Measurements from ENCODE around the gene MILR1. TPM values are rescaled to one million over a fixed set of nuclear protein-coding genes. Genes with fewer than 3 reads are reported as not detected.
A peak's percentile ranks its signal among the peaks of the same experiment; 100 is the strongest.
"Not testable (repeated sequence)": the region's sequence is repeated elsewhere in the genome, so short reads cannot be mapped to it uniquely, and the experiment has no call there.

MILR1 gene
- total RNA-seq, 1 experiment from 2014 or later = not detected

DNA sequence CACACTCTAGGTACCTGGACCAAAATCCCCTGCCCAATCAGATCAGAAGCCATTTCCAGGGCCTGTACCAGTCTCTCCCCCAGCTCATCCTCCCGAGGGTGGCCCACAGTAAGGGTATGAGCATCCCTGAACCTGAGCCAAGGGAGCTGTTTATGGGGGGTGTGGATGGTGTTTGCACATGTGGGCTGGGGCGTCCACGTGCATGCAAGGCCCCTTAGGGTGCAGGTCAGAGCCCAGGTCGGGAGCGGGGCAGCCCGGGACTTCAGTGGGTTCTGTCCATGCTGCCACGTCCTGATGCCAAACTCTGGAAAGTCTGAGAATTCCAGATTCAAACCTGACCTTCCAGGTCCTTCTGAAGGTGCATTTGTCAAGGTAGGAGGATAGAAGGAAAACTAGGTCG is 9.8 kb downstream of the MILR1 start (continued):
- TF ChIP-seq, protein P1, sequence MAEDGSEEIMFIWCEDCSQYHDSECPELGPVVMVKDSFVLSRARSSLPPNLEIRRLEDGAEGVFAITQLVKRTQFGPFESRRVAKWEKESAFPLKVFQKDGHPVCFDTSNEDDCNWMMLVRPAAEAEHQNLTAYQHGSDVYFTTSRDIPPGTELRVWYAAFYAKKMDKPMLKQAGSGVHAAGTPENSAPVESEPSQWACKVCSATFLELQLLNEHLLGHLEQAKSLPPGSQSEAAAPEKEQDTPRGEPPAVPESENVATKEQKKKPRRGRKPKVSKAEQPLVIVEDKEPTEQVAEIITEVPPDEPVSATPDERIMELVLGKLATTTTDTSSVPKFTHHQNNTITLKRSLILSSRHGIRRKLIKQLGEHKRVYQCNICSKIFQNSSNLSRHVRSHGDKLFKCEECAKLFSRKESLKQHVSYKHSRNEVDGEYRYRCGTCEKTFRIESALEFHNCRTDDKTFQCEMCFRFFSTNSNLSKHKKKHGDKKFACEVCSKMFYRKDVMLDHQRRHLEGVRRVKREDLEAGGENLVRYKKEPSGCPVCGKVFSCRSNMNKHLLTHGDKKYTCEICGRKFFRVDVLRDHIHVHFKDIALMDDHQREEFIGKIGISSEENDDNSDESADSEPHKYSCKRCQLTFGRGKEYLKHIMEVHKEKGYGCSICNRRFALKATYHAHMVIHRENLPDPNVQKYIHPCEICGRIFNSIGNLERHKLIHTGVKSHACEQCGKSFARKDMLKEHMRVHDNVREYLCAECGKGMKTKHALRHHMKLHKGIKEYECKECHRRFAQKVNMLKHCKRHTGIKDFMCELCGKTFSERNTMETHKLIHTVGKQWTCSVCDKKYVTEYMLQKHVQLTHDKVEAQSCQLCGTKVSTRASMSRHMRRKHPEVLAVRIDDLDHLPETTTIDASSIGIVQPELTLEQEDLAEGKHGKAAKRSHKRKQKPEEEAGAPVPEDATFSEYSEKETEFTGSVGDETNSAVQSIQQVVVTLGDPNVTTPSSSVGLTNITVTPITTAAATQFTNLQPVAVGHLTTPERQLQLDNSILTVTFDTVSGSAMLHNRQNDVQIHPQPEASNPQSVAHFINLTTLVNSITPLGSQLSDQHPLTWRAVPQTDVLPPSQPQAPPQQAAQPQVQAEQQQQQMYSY (CRISPR knock-in tag; IDR thresholded peaks at IDR 0.05) = no peak

DNA sequence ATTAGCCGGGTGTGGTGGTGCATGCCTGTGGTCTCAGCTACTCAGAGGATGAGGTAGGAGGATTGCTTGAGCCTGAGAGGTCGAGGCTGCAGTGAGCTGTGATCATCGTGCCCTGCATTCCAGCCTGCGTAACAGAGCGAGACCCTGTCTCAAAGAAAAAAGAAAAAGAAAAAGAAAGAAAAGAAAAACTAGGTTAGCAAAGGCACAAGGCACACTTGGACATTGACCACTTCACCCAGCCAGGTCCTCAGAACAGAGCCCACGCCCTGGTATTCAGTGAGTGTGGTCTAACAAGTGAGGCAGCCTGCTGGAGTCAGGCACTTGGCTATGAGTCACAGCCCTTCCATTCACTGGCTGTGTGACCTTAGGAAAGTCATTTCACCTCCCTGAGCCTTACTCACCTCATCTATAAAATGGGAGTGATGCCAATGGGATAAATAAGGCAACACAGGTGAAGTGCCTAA is 10.4 kb downstream of the MILR1 start:
- TF ChIP-seq, protein P2, sequence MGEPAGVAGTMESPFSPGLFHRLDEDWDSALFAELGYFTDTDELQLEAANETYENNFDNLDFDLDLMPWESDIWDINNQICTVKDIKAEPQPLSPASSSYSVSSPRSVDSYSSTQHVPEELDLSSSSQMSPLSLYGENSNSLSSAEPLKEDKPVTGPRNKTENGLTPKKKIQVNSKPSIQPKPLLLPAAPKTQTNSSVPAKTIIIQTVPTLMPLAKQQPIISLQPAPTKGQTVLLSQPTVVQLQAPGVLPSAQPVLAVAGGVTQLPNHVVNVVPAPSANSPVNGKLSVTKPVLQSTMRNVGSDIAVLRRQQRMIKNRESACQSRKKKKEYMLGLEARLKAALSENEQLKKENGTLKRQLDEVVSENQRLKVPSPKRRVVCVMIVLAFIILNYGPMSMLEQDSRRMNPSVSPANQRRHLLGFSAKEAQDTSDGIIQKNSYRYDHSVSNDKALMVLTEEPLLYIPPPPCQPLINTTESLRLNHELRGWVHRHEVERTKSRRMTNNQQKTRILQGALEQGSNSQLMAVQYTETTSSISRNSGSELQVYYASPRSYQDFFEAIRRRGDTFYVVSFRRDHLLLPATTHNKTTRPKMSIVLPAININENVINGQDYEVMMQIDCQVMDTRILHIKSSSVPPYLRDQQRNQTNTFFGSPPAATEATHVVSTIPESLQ (CRISPR knock-in tag; IDR thresholded peaks at IDR 0.05) = no peak
- TF ChIP-seq, protein P3, sequence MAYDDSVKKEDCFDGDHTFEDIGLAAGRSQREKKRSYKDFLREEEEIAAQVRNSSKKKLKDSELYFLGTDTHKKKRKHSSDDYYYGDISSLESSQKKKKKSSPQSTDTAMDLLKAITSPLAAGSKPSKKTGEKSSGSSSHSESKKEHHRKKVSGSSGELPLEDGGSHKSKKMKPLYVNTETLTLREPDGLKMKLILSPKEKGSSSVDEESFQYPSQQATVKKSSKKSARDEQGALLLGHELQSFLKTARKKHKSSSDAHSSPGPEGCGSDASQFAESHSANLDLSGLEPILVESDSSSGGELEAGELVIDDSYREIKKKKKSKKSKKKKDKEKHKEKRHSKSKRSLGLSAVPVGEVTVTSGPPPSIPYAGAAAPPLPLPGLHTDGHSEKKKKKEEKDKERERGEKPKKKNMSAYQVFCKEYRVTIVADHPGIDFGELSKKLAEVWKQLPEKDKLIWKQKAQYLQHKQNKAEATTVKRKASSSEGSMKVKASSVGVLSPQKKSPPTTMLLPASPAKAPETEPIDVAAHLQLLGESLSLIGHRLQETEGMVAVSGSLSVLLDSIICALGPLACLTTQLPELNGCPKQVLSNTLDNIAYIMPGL (CRISPR knock-in tag; IDR thresholded peaks at IDR 0.05) = no peak
- no peak for TF ChIP-seq NFYB (CRISPR knock-in tag; conservative IDR thresholded peaks at IDR 0.05; ENCODE audit: low read depth)
- Mint-ChIP-seq H3K27ac (no peak overlapping the region; the same call in 1 of the 2 replicates), H3K9me3 (no peaks in the 10 kb centered on the region)

DNA sequence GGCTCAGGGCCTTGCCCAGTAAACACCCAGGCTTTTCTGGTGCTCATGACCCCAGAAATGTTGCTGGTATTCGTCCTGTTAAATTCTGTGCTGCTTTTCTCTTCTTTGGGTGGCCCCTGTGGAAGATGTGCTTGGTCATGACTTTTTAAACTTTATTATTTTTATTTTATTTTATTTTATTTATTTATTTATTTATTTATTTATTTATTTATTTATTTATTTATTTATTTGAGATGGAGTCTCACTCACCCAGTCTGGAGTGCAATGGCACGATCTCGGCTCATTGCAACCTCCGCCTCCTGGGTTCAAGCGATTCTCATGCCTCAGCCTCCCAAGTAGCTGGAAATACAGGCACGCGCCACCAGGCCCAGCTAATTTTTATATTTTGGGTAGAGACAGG is 10.9 kb downstream of the MILR1 start:
- not testable (repeated sequence) for H3K27me3 Mint-ChIP-seq (ENCODE audit: low read depth); H3K27ac Mint-ChIP-seq; H3K4me1 Mint-ChIP-seq

More for the DNA sequence above, 10.4 kb downstream of the MILR1 start:
- Mint-ChIP-seq H3K27me3 (ENCODE audit: low read depth) (no peaks in the 10 kb centered on the region), H3K4me1 (no peaks in the 10 kb centered on the region), H3K36me3 (no peaks in the 10 kb centered on the region), H3K4me3 (no peak overlapping the region)
- DNase-seq (ENCODE audit: low spot score) (no peak), ATAC-seq (no peak)
- ChIA-PET CTCF (interaction anchor here (1.5 kb wide), 1 partner anchor 41 kb away, joined by 3 read pairs; no protein-coding TSS in a partner anchor), POLR2A (no interaction called here)

DNA sequence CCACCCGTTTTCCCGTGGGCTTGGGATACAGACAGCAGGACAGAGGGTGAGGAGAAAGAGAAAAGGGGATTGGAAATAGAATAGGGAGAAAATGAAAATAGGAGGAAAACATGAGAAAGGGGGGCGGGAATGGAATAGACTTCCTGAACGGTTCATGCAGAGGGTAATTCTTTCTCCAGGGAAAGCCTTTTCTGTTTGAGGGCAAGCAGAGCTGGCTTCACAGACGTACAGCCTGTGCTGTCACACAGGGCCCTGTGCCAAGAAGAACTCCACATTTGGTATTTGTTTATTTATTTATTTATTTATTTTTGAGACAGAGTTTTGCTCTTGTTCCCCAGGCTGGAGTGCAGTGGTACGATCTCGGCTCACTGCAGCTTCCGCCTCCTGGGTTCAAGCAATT is 12.0 kb downstream of the MILR1 start:
- Mint-ChIP-seq H3K36me3 (no peaks in the 10 kb centered on the region), H3K9me3 (no peaks in the 10 kb centered on the region), H3K27me3 (ENCODE audit: low read depth) (no peaks in the 10 kb centered on the region), H3K4me1 (peaks cover 6% of the 10 kb centered on the region), H3K4me3 (no peak overlapping the region), H3K27ac (no peak overlapping the region)
- ATAC-seq = no peak
- POLR2A ChIA-PET = no interaction called here
- no peak for DNase-seq (ENCODE audit: low spot score)
- CTCF ChIA-PET = interaction anchor here (1.0 kb wide), 1 partner anchor 41 kb away, joined by 3 read pairs; no protein-coding TSS in a partner anchor
- TF ChIP-seq ZNF232 (CRISPR knock-in tag; IDR thresholded peaks at IDR 0.05) = no peak
- TF ChIP-seq OVOL2 (CRISPR knock-in tag; IDR thresholded peaks at IDR 0.05; ENCODE audit: borderline replicate concordance) = no peak
- TF ChIP-seq ZNF671 (CRISPR knock-in tag; IDR thresholded peaks at IDR 0.05) = no peak
- TF ChIP-seq IRF2 (CRISPR knock-in tag; IDR thresholded peaks at IDR 0.05; ENCODE audit: borderline replicate concordance, low read depth) = no peak
- TF ChIP-seq CREM (CRISPR knock-in tag; IDR thresholded peaks at IDR 0.05) = no peak
- TF ChIP-seq, protein P4, sequence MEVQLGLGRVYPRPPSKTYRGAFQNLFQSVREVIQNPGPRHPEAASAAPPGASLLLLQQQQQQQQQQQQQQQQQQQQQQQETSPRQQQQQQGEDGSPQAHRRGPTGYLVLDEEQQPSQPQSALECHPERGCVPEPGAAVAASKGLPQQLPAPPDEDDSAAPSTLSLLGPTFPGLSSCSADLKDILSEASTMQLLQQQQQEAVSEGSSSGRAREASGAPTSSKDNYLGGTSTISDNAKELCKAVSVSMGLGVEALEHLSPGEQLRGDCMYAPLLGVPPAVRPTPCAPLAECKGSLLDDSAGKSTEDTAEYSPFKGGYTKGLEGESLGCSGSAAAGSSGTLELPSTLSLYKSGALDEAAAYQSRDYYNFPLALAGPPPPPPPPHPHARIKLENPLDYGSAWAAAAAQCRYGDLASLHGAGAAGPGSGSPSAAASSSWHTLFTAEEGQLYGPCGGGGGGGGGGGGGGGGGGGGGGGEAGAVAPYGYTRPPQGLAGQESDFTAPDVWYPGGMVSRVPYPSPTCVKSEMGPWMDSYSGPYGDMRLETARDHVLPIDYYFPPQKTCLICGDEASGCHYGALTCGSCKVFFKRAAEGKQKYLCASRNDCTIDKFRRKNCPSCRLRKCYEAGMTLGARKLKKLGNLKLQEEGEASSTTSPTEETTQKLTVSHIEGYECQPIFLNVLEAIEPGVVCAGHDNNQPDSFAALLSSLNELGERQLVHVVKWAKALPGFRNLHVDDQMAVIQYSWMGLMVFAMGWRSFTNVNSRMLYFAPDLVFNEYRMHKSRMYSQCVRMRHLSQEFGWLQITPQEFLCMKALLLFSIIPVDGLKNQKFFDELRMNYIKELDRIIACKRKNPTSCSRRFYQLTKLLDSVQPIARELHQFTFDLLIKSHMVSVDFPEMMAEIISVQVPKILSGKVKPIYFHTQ (CRISPR knock-in tag; IDR thresholded peaks at IDR 0.05) = no peak
- no peak for TF ChIP-seq SOX15 (CRISPR knock-in tag; IDR thresholded peaks at IDR 0.05)
- no peak for TF ChIP-seq GABPB1 (CRISPR knock-in tag; IDR thresholded peaks at IDR 0.05)
- TF ChIP-seq GTF2I (CRISPR knock-in tag; conservative IDR thresholded peaks at IDR 0.05) = no peak
- no peak for TF ChIP-seq MXD4 (CRISPR knock-in tag; IDR thresholded peaks at IDR 0.05; ENCODE audit: borderline replicate concordance)
- TF ChIP-seq SP1 (CRISPR knock-in tag; conservative IDR thresholded peaks at IDR 0.05) = no peak
- TF ChIP-seq, protein P5, sequence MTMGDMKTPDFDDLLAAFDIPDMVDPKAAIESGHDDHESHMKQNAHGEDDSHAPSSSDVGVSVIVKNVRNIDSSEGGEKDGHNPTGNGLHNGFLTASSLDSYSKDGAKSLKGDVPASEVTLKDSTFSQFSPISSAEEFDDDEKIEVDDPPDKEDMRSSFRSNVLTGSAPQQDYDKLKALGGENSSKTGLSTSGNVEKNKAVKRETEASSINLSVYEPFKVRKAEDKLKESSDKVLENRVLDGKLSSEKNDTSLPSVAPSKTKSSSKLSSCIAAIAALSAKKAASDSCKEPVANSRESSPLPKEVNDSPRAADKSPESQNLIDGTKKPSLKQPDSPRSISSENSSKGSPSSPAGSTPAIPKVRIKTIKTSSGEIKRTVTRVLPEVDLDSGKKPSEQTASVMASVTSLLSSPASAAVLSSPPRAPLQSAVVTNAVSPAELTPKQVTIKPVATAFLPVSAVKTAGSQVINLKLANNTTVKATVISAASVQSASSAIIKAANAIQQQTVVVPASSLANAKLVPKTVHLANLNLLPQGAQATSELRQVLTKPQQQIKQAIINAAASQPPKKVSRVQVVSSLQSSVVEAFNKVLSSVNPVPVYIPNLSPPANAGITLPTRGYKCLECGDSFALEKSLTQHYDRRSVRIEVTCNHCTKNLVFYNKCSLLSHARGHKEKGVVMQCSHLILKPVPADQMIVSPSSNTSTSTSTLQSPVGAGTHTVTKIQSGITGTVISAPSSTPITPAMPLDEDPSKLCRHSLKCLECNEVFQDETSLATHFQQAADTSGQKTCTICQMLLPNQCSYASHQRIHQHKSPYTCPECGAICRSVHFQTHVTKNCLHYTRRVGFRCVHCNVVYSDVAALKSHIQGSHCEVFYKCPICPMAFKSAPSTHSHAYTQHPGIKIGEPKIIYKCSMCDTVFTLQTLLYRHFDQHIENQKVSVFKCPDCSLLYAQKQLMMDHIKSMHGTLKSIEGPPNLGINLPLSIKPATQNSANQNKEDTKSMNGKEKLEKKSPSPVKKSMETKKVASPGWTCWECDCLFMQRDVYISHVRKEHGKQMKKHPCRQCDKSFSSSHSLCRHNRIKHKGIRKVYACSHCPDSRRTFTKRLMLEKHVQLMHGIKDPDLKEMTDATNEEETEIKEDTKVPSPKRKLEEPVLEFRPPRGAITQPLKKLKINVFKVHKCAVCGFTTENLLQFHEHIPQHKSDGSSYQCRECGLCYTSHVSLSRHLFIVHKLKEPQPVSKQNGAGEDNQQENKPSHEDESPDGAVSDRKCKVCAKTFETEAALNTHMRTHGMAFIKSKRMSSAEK (CRISPR knock-in tag; IDR thresholded peaks at IDR 0.05; ENCODE audit: borderline replicate concordance) = no peak

More for the DNA sequence above, 10.9 kb downstream of the MILR1 start:
- DNase-seq (ENCODE audit: low spot score); ATAC-seq; H3K36me3 Mint-ChIP-seq; POLR2A ChIA-PET; H3K9me3 Mint-ChIP-seq; H3K4me3 Mint-ChIP-seq: not testable (repeated sequence)
- peak; percentile 90 for TF ChIP-seq HMGA2 (CRISPR knock-in tag; IDR thresholded peaks at IDR 0.05)
- CTCF ChIA-PET = interaction anchor here (1.5 kb wide), 1 partner anchor 41 kb away, joined by 3 read pairs; no protein-coding TSS in a partner anchor
